ENCODE data around the gene TBC1D10A.

DNA sequence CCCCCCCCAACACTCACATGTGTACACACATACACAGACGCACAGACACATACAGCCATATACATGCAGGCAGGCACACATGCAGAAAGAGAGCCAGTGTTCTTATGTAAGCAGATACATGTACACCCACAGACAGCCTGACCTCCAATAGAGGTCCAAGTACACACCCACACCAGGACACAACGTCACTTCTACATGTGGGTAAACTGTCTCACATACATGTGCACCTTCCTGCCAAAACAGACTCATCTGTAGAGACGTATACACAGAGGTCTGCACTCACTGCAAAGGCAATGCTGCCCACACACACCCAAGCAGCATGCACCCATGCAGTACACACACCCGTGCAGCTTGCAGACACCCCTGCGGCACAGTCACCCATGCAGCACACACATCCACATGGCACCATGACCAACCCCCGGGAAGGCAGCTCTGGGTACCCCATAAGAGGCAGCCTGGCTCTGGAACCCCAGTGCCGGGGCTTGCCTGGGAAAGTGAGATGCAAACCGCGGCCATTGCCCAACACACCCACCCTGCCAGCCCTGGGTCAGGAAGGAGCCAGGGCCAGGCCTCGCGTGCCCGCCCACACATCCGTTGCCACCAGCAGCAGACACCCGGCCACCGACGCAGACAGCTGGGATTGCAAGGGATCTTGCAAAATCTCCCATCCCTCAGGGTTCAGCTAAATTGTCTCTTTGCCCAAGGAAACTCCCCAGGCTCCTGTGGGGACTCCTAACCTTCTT, 47.5 kb downstream of the TBC1D10A start:
- TF ChIP-seq EZH2 (IDR thresholded peaks at IDR 0.05; ENCODE audit: low read length, unreplicated experiment): no peak
- TF ChIP-seq CTCF (conservative IDR thresholded peaks at IDR 0.05; ENCODE audit: low read depth, low read length): no peak

Measured in PC-3 (cell line).